Suppressor macrophage treated with lipopolysaccharide for 1 hour (primary cell): Measurements from ENCODE around the gene ATP1B2.
A peak's percentile ranks its signal among the peaks of the same experiment; 100 is the strongest.
"Not testable (repeated sequence)": the region's sequence is repeated elsewhere in the genome, so short reads cannot be mapped to it uniquely, and the experiment has no call there.

ENCODE experiments used
- DNase-seq, 3 donors: peaks; one replicate each; pipeline ENCODE4 v3.0.0-alpha.2; 2020 to 2022

ATP1B2 gene, protein sequence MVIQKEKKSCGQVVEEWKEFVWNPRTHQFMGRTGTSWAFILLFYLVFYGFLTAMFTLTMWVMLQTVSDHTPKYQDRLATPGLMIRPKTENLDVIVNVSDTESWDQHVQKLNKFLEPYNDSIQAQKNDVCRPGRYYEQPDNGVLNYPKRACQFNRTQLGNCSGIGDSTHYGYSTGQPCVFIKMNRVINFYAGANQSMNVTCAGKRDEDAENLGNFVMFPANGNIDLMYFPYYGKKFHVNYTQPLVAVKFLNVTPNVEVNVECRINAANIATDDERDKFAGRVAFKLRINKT

GRCh38 chr17:7650509-7651096 is at the start of gene ATP1B2:
ATP1B2 (plus strand) TSS chr17:7650926; CDS start chr17:7651519, 593 bp downstream.
- peak; percentile 70 to 84 (median 72) for DNase-seq

- DNase-seq: no peak
These were observed 44.4 kb upstream of the ATP1B2 start for GRCh38 chr17:7606280-7606679.

- DNase-seq: no peak
These were observed 40.1 kb upstream of the ATP1B2 start for GRCh38 chr17:7610641-7611040.

DNA sequence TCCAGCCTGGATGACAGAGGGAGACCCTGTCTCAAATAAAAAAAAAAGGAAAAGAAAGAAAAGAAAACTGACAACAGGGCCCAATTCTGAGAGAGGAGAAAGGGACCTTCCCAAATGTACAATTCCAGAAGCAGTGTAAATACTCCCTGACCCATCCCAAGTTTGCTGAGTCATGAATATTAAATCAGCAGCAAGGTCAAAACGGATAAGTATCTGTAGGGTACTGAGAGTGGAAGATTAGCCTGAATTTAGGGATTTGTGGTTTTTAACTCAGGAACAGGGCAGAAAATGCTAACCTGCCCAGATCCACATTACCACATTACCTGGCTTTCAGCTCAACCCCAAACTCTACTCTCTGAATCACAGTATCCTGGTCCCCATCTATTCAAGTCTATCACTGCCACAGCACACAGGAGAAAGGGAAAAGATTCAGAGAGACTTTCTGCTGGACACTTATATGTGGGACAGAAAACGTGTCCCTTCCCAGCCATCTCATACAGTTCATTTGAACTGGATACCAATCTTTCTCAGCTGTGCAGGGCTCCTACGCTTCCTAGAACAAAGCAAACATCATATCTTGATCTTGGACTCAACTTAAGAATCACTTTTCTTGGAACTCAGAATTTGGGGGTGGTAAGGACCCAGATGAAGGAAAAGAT is 39.0 kb upstream of the ATP1B2 start:
- DNase-seq: no peak

GRCh38 chr17:7612294-7612640 is 38.5 kb upstream of the ATP1B2 start:
- DNase-seq: no peak

DNA sequence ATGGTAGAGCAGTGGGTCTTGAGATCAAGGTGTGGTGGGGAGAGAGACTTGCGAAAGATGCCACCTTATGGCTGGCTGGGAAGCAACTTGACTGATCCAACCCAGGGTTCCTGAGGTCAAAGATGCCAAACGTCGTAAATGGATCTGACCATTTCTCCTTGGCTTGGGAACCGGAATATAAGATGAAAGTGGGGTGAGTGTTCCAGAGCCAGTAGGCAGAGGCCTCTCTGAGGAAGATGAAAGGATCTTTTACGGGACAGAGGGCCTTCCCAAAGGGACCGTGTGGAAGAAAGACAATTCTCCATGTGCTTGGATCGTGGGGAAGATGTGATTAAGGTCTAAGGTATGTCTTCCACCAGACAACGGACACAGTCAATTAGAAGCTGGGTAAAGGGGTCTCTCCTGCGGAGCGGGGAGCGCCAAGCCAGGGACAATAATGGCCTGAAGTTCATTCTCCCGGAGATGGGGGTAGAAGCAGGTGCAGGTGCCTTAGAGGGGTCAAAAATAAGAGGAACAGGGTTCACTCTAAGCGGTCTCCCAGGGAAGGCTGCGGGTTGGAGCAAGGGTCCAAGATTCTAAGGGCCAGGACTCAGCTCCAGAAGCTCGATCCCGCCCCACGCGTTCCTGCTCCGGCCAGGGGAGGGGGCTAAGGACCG is 36.8 kb upstream of the ATP1B2 start:
- DNase-seq: peak in 1 of 3 donors; percentile 11

DNA sequence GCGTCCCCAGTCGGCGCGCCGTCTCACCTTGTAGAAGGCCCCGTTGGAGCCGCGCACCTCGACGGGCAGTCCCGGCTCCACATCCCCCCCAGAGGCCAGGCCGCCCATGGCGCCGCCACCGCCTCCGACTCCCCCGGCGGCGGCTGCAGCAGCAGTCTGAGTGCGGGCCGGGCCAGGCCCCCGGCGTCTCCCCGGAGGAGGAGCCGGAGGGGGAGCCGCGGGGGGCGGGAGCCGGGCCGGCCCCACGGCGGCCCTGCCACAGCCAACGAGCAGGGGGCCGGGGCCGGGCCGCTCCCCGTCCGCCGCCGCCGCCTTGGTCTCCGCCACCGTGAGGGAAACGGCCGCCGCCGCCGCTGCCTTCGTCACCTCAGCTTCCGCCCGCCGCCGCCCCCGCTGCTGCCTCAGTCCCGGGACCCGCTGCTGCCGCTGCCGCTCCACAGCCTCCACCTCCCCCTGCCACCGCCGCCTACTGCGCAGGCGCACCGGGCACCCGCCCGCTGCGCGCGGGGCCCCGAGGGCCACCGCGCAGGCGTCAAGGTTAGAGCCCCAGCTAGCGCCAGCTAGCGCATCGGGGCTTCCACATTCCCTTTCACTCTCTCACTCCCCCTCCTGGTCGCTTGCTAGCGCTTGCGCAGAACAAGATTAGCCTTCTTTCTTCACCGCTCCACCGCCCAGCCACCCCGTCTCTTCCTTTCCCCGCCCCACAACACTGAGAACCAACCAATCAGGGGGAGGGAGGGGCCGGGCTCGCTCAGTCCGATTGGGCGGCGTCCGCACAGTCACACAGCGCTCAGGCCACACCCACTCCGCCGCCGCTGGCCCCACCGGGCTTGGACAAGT is 36.1 kb upstream of the ATP1B2 start, which contains the start of gene FXR2:
Gene FXR2 (minus strand): TSS at position 473 of the 840 bp plus-strand sequence. CDS start 365 bp downstream, at position 108.
- DNase-seq: peak; percentile 99

GRCh38 chr17:7615265-7615747 is 35.4 kb upstream of the ATP1B2 start:
- no peak for DNase-seq

DNA sequence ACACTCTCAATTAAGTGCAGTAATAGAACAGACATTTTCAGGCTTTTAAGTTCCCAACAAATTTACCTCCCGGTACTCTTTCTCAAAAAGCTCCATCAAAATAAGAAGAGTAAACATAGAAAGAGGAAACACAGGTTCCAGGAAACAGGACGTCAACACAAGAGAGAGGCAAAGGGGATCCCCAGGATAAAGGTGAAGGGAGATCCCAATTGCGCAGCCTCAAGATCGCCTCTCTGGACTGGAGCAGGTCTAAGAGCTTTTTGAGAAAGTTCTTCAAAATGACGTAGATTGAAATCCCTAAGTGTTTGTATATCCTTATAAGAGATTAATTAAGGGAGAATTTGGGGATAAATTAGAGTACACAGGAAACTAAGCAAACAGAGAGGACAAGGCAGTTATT is 32.1 kb upstream of the ATP1B2 start:
- no peak for DNase-seq

DNA sequence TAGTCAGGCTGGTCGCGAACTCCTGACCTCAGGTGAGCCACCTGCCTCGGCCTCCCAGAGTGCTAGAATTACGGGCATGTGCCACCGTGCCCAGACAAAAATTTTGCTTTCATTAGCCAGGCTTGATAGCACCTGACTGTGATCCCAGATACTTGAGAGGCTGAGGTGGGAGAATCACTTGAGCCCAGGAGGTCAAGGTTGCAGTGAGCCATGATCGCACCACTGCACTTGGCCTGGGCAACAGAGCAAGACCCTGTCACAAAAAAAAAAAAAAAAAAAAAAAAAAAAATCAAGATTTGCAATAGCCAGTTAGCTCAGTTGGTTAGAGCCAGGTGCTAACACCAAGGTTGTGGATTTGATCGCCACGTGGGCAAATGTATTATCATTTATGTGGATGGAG is 29.9 kb upstream of the ATP1B2 start:
- no peak for DNase-seq

GRCh38 chr17:7623661-7624060 is 27.1 kb upstream of the ATP1B2 start:
- DNase-seq: no peak

DNA sequence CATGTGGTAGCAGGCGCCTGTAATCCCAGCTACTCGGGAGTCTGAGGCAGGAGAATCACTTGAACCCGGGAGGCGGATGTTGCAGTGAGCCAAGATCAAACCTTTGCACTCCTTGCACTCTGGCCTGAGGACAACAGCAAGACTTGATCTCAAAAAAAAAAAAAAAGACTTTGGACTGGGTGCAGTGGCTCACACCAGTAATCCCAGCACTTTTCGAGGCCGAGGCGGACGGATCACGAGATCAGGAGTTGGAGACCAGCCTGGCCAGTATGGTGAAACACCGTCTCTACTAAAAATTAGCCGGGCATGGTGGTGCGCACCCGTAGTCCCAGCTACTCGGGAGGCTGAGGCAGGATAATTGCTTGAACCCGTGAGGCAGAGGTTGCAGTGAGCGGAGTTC is 25.0 kb upstream of the ATP1B2 start:
- not testable (repeated sequence) for DNase-seq

DNA sequence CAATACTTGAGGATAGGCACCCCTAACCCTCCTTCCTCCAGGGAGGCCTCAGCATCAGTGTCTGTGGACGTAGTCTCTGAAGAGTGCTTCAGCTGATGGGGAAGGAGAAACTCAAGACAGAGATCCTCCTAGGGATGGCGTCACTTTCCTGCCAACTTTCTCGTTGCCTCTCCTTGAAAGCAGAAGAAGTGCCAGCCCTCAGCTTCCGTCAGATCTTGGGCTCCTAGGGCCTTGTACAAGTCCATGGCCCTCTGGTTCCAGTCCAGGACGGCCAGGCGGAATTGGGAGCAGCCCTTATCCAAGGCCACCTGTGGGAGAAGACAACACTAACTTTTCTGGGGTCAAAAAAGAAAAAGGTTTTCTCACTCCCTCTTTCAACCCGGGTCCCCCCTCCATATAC is 24.4 kb upstream of the ATP1B2 start:
- DNase-seq: peak; percentile 80 to 85 (median 85)

GRCh38 chr17:7626956-7627249 is 23.8 kb upstream of the ATP1B2 start:
- no peak for DNase-seq

DNA sequence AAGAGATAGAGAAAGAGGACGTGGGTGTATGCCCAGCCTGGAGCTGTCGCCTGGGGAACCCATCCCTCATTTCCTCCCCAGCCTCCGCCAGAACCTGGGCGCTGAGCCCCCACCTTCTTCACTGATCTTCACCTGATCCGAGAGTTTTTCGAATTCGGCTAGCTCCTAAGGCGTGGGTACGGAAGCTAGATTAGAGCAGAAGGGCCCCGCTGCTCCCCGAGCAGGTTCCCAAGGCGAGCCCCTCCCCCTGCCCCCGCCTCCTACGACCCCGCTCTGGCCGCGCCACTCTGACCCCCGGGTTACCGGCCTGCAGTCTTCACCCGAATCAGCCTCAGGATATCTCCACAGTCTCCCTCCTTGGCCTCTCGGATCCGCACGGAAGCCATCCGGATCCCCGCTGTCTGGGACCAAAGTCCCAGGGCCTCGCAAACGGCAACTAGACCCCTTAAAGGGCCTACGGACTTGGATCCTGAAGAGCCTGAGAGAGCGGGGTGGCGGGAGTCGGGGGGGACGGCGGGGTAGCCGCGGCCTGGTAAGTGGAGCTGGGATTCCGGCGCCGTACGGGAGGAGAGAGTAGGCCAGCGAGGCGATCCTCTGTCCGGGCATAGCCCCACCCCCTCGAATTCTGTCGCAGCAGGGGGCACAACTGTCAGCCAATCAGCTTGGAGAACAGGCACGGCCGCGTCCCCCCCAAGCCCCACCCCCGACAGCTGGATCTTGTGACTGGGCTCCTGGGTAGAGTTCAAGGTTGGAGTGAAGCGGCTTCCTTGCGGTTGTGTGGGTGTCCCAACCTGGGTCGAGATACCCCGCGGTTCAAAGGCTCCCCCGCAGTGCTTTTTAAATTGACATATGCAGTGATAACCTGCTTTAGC is 23.2 kb upstream of the ATP1B2 start, which contains the start of gene SAT2:
Gene SAT2 (minus strand): TSS at position 572 of the 872 bp plus-strand sequence. CDS start 186 bp downstream, at position 386.
- peak; percentile 90 to 95 (median 93) for DNase-seq

- no peak for DNase-seq
These were observed 20.7 kb upstream of the ATP1B2 start, which contains the start of gene SHBG for GRCh38 chr17:7629939-7630571. SHBG (plus strand) TSS chr17:7630135; CDS start chr17:7630173, 38 bp downstream.

DNA sequence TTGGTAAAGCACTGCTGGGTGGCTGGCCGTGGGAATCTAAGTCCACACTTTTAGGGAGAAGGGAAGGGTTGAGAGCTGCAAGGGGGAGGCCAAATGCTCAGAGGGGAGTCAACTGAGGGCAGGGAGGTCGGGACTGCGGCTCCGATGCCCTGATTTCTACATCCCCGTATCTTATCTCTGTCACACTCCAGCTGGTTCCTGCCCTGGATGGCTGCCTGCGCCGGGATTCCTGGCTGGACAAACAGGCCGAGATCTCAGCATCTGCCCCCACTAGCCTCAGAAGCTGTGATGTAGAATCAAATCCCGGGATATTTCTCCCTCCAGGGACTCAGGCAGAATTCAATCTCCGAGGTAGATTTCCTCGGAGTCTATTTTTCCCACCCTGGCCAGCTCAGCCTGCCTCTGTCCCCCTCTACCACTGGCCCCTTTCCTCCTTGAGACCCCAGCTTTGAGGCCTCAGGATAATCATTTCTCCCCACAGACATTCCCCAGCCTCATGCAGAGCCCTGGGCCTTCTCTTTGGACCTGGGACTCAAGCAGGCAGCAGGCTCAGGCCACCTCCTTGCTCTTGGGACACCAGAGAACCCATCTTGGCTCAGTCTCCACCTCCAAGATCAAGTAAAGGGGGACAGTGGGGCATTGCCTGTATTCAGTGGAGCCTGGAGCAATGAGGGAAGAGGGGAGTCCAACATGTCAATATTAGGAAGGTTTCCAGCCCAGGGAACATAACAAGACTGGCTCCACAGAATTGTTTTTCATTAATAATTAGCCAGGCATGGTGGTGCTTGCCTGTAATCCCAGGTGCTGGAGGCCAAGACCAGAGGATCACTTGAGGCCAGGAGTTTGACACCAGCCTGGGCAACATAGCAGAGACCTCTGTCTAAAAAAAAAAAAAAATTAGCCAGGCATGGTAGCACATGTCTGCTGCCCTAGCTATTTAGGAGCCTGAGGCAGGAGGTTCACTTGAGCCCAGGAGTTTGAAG is 19.0 kb upstream of the ATP1B2 start:
- DNase-seq: no peak

DNA sequence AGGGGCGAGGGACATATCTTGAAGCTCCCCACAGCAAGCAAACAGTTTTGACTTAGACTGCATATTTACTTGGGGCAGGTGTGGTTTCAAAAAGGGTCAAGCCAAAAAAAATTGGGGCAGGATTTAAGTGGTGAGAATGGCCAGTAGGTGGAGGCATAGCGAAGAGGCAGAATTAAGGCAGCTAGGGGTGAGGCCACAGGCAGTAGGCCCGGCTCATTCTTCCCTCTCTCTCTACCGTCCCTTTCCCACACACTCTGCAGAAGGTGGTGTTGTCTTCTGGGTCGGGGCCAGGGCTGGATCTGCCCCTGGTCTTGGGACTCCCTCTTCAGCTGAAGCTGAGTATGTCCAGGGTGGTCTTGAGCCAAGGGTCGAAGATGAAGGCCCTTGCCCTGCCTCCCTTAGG is 18.2 kb upstream of the ATP1B2 start:
- DNase-seq: peak; percentile 75 to 80 (median 75)

DNA sequence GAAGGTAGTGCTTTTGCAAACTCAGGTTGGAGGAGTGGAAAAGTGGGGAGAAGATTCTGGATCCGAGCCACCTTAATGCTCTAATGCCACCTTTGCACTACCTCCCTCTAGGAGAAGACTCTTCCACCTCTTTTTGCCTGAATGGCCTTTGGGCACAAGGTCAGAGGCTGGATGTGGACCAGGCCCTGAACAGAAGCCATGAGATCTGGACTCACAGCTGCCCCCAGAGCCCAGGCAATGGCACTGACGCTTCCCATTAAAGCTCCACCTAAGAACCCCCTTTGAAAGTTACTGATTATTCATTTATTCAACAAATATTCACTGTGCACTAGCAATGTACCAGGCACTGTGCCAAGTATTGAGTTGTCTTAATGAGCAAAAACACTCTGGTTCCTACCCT is 17.6 kb upstream of the ATP1B2 start:
- DNase-seq: no peak

- DNase-seq: peak; percentile 41 to 65 (median 53)
These were observed 16.3 kb upstream of the ATP1B2 start for GRCh38 chr17:7634384-7634783.
